CMK (cell line): ENCODE results near the gene PACRG.

Source experiments
- DNase-seq: peaks from one replicate; pipeline ENCODE4 v3.0.0-alpha.2; 2010; ENCODE audit warnings: low read depth

The PACRG gene

GRCh38 chr6:163177892-163178420, 450.2 kb downstream of the PACRG start:
- no peak for DNase-seq

GRCh38 chr6:163179061-163179460, 451.3 kb downstream of the PACRG start:
- no peak for DNase-seq

GRCh38 chr6:163179721-163180120, 451.9 kb downstream of the PACRG start:
- DNase-seq, result no peak

- DNase-seq, result peak; percentile 3
Observed at GRCh38 chr6:163180874-163181541, 453.2 kb downstream of the PACRG start.

- no peak for DNase-seq
Observed at GRCh38 chr6:163181666-163182180, 453.9 kb downstream of the PACRG start.

DNA sequence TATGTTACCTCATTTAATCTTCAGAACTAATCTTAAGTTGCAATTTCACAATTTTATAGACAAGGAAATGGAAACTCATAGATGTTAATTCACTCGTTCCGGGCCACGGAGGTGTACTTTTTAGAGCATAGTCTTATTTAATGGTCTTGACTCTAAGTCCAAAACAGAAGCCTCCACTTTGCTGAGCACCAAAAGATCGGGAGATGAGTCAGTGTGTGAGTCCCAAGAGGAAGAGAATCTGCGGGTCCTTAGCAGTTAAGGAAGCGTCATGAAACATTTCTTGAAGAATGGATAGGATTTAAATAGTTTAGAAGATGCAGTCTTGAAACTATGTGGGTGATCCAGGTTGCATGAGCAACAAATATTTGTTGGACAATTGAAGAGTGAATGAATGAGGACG, 454.9 kb downstream of the PACRG start:
- DNase-seq, result no peak

DNA sequence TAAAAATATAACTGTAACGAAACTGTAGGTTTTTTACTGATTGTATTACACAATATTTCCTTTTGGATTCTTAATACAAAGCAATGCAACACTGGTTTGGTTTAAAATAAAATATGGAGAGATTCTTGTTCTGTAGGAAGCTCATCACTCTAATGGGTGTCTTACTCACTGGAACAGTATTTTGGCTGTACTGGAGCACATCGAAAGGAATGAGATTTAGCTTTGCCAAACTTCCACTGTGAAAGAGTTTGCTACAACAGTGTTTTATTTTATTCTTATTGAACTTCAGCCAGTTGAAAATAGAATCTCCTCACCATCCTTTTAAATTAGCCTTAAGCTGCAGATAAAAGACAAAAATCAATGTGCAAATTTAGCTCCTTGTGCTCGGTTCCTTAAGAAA, 456.0 kb downstream of the PACRG start:
- no peak for DNase-seq

DNA sequence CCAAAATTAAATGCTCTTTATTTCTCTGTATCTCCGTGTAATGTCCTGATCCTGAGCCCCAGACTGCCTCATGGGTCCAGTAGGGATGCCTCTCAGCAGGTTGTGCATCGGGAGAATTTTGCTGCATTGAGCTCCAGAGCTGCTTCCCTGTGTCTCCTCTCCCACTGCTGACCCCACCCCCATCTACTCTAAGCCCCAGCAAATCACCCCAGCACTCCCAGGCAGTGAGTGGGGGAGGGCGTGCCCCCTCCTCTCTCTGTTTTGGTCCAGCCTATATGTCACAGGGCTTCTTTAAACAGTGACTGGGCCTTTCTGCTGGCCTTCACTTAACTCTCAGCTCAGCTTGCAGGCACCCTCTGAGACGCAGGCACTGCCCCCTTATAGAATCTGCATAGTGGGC, 458.0 kb downstream of the PACRG start:
- DNase-seq, result no peak

- DNase-seq, result no peak
Observed at GRCh38 chr6:163186527-163186926, 458.8 kb downstream of the PACRG start.

- DNase-seq, result no peak
Observed at GRCh38 chr6:163187201-163187600, 459.4 kb downstream of the PACRG start.

DNA sequence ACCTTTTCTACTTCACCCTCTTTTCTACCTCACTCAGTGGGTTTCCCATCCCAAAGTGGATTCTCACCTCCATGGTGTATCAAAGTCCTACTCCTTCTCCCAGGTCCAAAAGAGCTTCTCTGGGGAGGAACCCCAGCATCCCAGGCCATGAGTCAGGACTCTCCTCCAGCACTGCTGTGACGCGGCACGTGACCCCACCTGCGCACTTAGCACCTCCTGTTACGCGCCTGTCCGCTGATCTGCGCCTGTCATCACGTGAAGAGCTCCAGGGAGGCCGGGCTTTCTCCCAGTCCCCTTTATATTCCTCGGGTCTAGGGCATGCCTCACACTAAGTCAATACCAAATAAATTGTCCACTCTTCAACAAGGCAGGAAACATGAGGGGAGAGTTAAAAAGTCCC, 459.8 kb downstream of the PACRG start:
- no peak for DNase-seq

GRCh38 chr6:163188746-163189145, 461.0 kb downstream of the PACRG start:
- DNase-seq, result no peak

GRCh38 chr6:163189609-163190008, 461.8 kb downstream of the PACRG start:
- no peak for DNase-seq

DNA sequence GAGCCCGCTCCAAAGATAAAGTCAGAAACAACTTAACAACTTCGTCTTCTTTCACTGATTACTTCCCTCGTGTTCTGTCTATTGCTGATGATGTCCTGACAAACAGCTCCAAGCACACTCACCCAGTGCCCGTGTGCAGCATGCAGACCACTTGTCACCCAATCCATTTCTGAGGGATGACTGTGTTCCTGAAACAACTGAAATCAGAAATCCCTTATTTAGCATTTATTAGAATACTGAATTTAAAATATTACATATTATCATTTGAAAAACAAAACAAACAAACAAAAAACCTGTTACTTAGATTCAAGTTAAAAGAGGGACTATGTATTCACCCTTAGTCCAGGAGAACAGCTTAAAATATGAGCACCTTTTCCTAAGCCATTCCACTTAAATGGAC, 463.0 kb downstream of the PACRG start:
- DNase-seq, result no peak

DNA sequence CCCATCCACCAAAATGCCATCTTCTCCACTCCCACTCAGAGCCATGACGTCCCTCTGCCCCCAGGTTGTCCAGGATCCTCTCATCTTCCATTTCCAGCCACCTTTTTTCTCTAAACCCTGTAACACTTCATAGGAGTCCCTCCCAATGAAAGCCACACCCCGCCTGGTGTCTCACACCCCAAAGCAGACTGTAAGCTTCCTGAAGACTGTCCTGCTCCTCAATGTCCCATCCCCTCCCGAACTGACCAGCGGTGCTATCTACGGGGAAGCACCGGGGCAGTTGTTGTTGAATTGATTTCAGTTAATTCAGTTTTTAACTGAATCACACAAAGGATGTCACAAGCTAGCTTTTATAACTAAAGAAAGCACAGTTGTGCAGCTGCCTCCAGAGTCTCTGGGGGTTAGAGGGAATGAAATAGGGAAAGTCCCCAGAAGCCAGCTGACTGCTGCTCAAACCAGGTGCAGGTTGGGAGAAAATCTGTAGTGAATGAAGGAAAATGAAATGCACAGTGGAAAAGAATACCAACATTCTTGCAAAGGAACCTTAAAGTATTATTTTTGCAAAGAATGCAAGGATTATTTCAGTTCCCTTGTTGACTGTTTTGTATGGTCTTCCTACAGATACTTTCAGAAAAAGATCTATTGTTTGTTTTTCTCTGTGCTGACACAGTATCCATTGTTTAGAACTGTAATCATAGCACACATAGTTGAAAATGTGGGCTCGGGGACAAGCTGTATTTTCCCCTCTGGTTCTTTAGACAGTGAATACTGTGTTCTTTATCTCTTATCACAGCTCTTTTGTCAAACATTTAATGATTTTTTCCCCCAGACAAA, 464.1 kb downstream of the PACRG start:
- DNase-seq, result no peak

- DNase-seq, result no peak
Observed at GRCh38 chr6:163192591-163192990, 464.8 kb downstream of the PACRG start.

GRCh38 chr6:163193326-163193725, 465.6 kb downstream of the PACRG start:
- DNase-seq, result no peak

DNA sequence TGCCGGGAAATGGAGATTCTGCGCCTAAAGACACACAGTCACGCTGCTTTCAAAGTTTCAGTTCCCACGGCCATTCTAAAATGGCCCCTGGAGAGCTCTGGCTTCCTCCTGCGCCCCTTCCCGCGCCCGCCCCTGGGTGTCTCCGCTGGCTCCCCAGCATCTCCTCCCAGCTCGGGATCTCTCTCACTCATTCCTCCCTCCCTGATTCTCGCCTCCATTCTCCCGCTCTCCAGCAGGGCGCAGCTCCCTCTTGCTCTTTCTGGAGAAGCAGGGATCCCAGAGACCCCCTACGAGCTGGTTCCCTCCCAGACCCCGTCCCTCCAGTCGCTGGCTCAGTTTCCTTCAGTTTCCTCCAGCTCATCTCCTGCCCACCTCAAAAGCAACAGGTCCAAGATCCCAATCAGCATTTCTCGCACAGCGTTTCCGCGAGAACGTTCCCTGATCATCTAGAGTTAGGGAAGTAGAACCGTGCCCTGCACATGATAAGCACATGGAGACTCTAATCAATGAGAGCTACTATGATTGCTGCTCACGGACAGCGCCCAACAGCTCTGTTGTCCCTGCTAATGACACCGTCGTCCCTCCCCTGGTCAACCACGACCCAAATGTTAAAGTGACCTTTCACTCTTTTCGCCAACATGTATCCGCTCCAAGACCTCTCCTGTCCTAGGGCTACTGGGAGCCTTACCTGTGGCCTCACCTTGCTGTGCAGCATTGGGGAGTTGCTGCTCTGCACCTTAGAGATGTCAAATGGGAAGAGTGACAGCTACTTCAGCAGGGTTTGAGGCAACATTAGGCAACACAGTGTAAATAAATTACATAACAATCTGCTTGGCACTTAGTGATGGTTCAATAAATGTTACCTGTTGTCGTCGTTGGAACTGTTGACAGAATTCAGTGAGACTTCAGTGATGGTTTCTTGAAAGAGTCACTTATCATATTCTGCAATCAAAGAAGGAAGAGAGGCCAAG, 468.2 kb downstream of the PACRG start:
- no peak for DNase-seq

DNA sequence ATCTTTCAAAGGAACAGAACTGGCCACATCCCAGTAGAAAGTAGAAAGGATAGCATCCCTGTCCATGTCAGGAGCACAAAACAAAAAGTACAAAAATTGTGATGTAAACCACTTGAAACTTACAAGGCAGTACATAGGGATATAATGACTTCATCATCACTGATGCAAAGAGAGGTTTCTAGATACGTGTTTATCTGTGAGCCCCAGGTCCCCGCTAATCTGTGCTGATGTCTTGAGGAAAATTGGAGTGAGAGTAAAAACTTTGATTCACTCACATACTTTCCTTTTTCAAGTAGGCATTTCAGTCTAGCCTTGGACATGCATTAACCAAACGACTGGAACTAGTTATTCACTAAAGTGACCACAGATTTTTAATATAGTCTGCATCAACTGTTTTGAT, 470.1 kb downstream of the PACRG start:
- DNase-seq, result no peak

DNA sequence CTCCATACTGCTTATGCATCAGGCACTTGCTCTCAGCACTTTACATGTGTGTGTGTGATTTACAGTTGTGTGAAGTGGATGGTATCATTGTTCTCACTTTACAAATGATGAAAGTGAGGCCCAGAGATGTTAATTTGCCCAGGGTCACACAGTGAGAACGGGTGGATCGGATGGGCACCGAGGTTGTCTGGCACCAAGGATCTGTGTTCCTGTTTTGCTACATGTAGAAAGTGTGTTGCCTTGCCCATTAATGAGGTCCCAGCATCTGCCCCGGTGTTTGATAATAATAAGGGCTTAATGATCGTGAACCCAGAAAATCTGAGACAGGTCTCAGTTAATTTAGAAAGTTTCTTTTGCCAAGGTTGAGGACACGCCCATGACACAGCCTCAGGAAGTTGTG, 470.6 kb downstream of the PACRG start:
- DNase-seq, result no peak

DNA sequence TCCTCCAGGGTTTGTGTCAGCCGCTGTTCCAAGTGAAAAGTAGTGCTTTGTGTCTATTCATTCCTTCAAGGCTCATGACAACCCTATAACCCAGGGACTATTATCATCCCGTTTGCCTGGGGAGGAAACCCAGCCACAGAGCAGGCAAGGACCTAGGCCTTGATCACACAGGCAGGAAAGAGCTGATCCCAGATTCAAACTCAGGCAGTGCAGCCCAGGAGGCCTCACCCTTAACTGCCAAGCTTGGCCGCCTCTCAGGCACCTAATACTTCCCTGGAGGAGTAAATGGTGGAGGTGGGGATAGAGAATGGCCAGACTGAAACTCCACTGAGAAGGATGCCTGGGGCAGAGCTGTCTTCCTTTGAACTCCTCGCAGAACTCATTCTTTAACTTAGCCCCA, 471.6 kb downstream of the PACRG start:
- DNase-seq, result no peak

DNA sequence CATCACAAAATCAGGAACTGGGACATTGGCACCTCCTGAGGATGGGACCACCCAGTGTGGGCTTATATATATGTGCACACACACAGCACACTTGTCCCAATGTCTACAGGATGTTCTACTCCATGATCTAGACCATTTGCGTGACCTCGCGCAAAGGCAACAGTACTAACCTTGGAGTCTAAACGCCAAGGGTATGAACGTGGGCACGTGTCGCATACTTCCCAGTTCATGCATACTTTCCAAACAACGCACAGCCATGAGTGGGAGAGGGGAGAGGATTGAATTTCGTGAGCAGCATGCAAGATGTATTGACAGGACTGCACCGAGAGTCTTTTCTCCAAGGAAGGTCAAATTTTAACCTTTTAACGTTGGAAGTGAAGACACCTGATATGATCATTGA, 472.5 kb downstream of the PACRG start:
- DNase-seq, result no peak
